K562 (cell line): ENCODE results near the gene TREH. TPM values are rescaled to one million over a fixed set of nuclear protein-coding genes. Genes with fewer than 3 reads are reported as not detected.

Experiments used
- ATAC-seq: fragments of 200-7000 bp; cut with Tn5 transposase; 3 replicates; pipeline ENCODE4 v1.9.1; 2020; ENCODE audit warnings: moderate library complexity
- BruUV-seq: library from RNA; stranded (reverse); fragments of 400-500 nt; replicated peaks from 2 replicates; lab custom pipeline; 2021; lab: Mats Ljungman, UMichigan
- CTCF ChIA-PET: fragments of 300-600 bp; formaldehyde crosslinking; extraction: SDS; loops from one replicate; lab custom pipeline; 2021; ENCODE audit warnings: low intra/inter-chr PET ratio; lab: Yijun Ruan, JAX
- POLR2A ChIA-PET: fragments of 300-600, 350-650 bp; sonication (Branson Sonifier 250); formaldehyde crosslinking; extraction: SDS; loops from one replicate; lab custom pipeline; 2021; ENCODE audit warnings: antibody characterized with exemption, inconsistent platforms; lab: Yijun Ruan, JAX
- DNase-seq, 4 experiments: peaks; one replicate each; pipeline versions ENCODE4 v3.0.0 to v3.0.0-alpha.2; 2011 to 2018; ENCODE audit warnings: low spot score in 3 of 4, mixed read lengths in 3 of 4; ENCODE audit errors: extremely low read depth in 1 of 4
- FAIRE-seq: peaks from 2 replicates; lab custom pipeline; 2011; peaks lifted over from hg19 to GRCh38; lab: Jason Lieb, UNC
- H2AFZ ChIP-seq: 2 replicates; pipeline ENCODE4 v1.6.0; 2011; ENCODE audit warnings: low read depth, low read length, control low read depth, inconsistent platforms
- H3K27ac ChIP-seq: fragments of 200-600 bp; 3 replicates; pipeline ENCODE4 v1.8.0; 2011; ENCODE audit warnings: low read depth, mild to moderate bottlenecking, control low read depth, inconsistent platforms, low read length, moderate library complexity, mixed read lengths; ENCODE audit errors: extremely low read depth
- H3K27me3 ChIP-seq, 2 experiments: fragments of 300-600 bp in 1 of 2; 2 replicates in 1 of 2; 3 replicates in 1 of 2; pipeline versions ENCODE4 v1.6.0 to v1.8.0; 2011; ENCODE audit warnings: inconsistent platforms in 2 of 2, low read length in 2 of 2, mild to moderate bottlenecking in 1 of 2, mixed read lengths in 1 of 2, moderate library complexity in 1 of 2; ENCODE audit not compliant: control insufficient read depth in 2 of 2, insufficient read depth in 2 of 2
- H3K36me3 ChIP-seq: fragments of 300-600 bp; 3 replicates; pipeline ENCODE4 v1.8.0; 2011; ENCODE audit warnings: mild to moderate bottlenecking, low read length, inconsistent platforms; ENCODE audit not compliant: control insufficient read depth, insufficient read depth
- H3K4me1 ChIP-seq, 2 experiments: fragments of 200-600 bp in 1 of 2; replicated peaks in 1 of 2; 2 replicates in 1 of 2; 3 replicates in 1 of 2; pipeline versions ENCODE4 v1.5.1 to v1.8.0; 2011; ENCODE audit warnings: inconsistent platforms in 2 of 2, low read length in 2 of 2, mild to moderate bottlenecking in 1 of 2, mixed read lengths in 1 of 2, moderate library complexity in 1 of 2; ENCODE audit not compliant: control insufficient read depth in 2 of 2, insufficient read depth in 2 of 2
- H3K4me2 ChIP-seq: 2 replicates; pipeline ENCODE4 v1.6.1; 2011; ENCODE audit warnings: low read length, control low read depth, inconsistent platforms, mixed read lengths; ENCODE audit not compliant: insufficient read depth
- H3K4me3 ChIP-seq: fragments of 200-600 bp; sonication (generic), shearing (Covaris generic); 2 replicates; pipeline ENCODE4 v1.5.1; 2016; ENCODE audit warnings: control low read depth, inconsistent platforms
- H3K79me2 ChIP-seq: fragments of 200-600 bp; 3 replicates; pipeline ENCODE4 v1.8.0; 2011; ENCODE audit warnings: low read length, inconsistent platforms; ENCODE audit not compliant: control insufficient read depth, insufficient read depth
- H3K9ac ChIP-seq, 2 experiments: 2 replicates each; pipeline versions ENCODE4 v1.6.0 to v1.6.1; 2011; ENCODE audit warnings: low read depth in 2 of 2, low read length in 2 of 2, control low read depth in 1 of 2, inconsistent platforms in 1 of 2, mild to moderate bottlenecking in 1 of 2, mixed read lengths in 1 of 2; ENCODE audit not compliant: insufficient read depth in 1 of 2
- H3K9me1 ChIP-seq: one replicate; pipeline ENCODE4 v1.6.0; 2011; ENCODE audit warnings: inconsistent platforms, mild to moderate bottlenecking, low read length, moderate library complexity; ENCODE audit not compliant: control insufficient read depth, insufficient read depth
- H3K9me3 ChIP-seq: replicated peaks from 2 replicates; pipeline ENCODE4 v1.5.1; 2011; ENCODE audit warnings: low read depth, low read length, inconsistent platforms; ENCODE audit not compliant: control insufficient read depth, insufficient read depth
- H4K20me1 ChIP-seq: replicated peaks from 2 replicates; pipeline ENCODE4 v1.6.1; 2011; ENCODE audit warnings: low read length, inconsistent platforms, mixed read lengths; ENCODE audit not compliant: control insufficient read depth, insufficient read depth
- CREBBP ChIP-seq: IDR thresholded peaks from one replicate; pipeline ENCODE4 v1.6.1; 2012; ENCODE audit warnings: low read depth, mild to moderate bottlenecking, control low read depth, inconsistent platforms, low read length
- FOXJ2 ChIP-seq: fragments of 200-800 bp; sonication (Bioruptor generic); IDR thresholded peaks from 2 replicates; pipeline ENCODE4 v1.6.1; 2016; ENCODE audit warnings: missing genetic modification characterization, missing compliant biosample characterization
- MEIS2 ChIP-seq: fragments of 450-650 bp; IDR thresholded peaks from 2 replicates; pipeline ENCODE4 v1.6.1; 2014; ENCODE audit warnings: mild to moderate bottlenecking; ENCODE audit not compliant: partially characterized antibody
- TBL1XR1 ChIP-seq, 2 experiments: IDR thresholded peaks; 2 replicates each; pipeline ENCODE4 v1.6.1; 2012; ENCODE audit warnings: improper control_type of control experiment in 2 of 2, low read length in 2 of 2, mild to moderate bottlenecking in 1 of 2
- WGBS: fragments of 100-300 bp; shearing (Covaris generic); methylation state at CpG from one replicate; pipeline ENCODE4 v1.1.6; 2016; ENCODE audit warnings: low coverage, mixed read lengths; ENCODE audit not compliant: insufficient coverage; ENCODE audit errors: missing lambda C conversion rate; 5-methylcytosine and 5-hydroxymethylcytosine counted together
- in situ Hi-C: fragments of 300-500 bp; cut with MboI; formaldehyde crosslinking; loops from 4 replicates; pipeline ENCODE4 v1.15.0; 2018; ENCODE audit warnings: inconsistent platforms, mixed read lengths
- intact Hi-C: fragments of 100-400 bp; cut with micrococcal nuclease; formaldehyde crosslinking; loops from 2 replicates; pipeline ENCODE4 v1.14.2; 2022
- polyA plus RNA-seq, 8 experiments: library from polyadenylated mRNA; depleted of rRNA in 4 of 8; stranded (reverse) in 5 of 8; unstranded in 3 of 8; fragments of >200 nt; fragmentation: Nextera tagmentation in 2 of 8; fragmentation: Illumina TruSeq in 1 of 8; extraction: Ambion mirVana in 2 of 8; extraction: Trizol in 1 of 8; gene quantifications; 2 replicates each; pipeline versions ENCODE4 v1.2.1 to v1.2.3, GENCODE V29; 2011 to 2014; ENCODE audit warnings: inconsistent platforms in 1 of 8, missing spikeins in 1 of 8
- total RNA-seq, 7 experiments: library from RNA; depleted of rRNA in 6 of 7; stranded (reverse); fragments of >200 nt in 6 of 7; fragmentation: Illumina TruSeq in 2 of 7; extraction: Trizol in 2 of 7; gene quantifications; 2 replicates each; pipeline versions ENCODE4 v1.2.1 to v1.2.3, GENCODE V29; 2011 to 2021; ENCODE audit warnings: low replicate concordance in 1 of 7
- TF ChIP-seq, protein P1 (sequence below): fragments of 250-450 bp; sonication (Bioruptor Pico); IDR thresholded peaks from 2 replicates; pipeline ENCODE4 v1.5.0; 2021; ENCODE audit warnings: mild to moderate bottlenecking, borderline replicate concordance
- TF ChIP-seq, protein P2 (sequence below): sonication (generic); formaldehyde crosslinking; IDR thresholded peaks from 2 replicates; pipeline ENCODE4 v1.5.0; 2020; ENCODE audit warnings: missing genetic modification reagents
- TF ChIP-seq, protein P3 (sequence below), 2 experiments: fragments of 450-650 bp in 1 of 2; sonication (generic) in 1 of 2; formaldehyde crosslinking in 1 of 2; IDR thresholded peaks in 1 of 2; conservative IDR thresholded peaks in 1 of 2; 2 replicates each; pipeline versions ENCODE4 v1.6.1 to v1.8.1; 2016 to 2023; ENCODE audit warnings: mild to moderate bottlenecking in 2 of 2, moderate library complexity in 2 of 2, inconsistent platforms in 1 of 2, missing genetic modification reagents in 1 of 2

The TREH gene
- total and polyA plus RNA-seq, 9 of the 15 experiments (the other 6 are each of a cell fraction or from before 2014, with no cell fraction given) = 0.09 to 0.20 (median 0.11) TPM; not detected in 6

DNA sequence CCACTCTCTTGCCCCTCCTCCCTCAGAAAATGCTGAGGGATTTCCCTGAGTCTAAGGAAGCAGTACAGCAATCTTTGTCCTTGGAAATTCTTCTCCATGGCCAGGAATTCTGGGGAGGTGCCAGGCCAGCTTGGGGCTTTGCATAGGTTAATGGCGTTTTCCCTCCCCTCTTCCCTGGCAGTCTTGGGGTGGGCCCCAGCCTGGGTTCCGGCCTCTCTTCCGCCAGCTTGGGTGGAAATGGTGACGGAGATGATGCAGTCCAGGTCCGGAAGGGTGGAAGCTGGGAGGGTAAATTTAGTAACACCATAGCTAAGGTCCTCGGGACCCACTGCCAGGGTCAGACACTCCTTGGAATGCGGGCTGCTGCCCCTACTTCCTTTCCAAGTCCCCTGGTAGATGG, 67.1 kb downstream of the TREH start:
- ChIA-PET POLR2A (interaction anchor here (0.8 to 1.4 kb wide), 2 partner anchors 12 to 19 kb away, joined by 3 to 4 read pairs; no protein-coding TSS in a partner anchor), CTCF (no interaction called here)
- no peaks in the 10 kb centered on the region for H3K9me3 ChIP-seq
- intact Hi-C loops (no loop called here), in situ Hi-C loops (no loop called here)
- no peak for DNase-seq
- 82% methylated on average over 7 of the region's 7 CpGs for WGBS
- H2AFZ ChIP-seq = no peak overlapping the region
- no peak for ATAC-seq
- no peak overlapping the region for H3K4me2 ChIP-seq
- FAIRE-seq = no peak
- no peaks in the 10 kb centered on the region for H3K27me3 ChIP-seq
- TF ChIP-seq, protein P1, sequence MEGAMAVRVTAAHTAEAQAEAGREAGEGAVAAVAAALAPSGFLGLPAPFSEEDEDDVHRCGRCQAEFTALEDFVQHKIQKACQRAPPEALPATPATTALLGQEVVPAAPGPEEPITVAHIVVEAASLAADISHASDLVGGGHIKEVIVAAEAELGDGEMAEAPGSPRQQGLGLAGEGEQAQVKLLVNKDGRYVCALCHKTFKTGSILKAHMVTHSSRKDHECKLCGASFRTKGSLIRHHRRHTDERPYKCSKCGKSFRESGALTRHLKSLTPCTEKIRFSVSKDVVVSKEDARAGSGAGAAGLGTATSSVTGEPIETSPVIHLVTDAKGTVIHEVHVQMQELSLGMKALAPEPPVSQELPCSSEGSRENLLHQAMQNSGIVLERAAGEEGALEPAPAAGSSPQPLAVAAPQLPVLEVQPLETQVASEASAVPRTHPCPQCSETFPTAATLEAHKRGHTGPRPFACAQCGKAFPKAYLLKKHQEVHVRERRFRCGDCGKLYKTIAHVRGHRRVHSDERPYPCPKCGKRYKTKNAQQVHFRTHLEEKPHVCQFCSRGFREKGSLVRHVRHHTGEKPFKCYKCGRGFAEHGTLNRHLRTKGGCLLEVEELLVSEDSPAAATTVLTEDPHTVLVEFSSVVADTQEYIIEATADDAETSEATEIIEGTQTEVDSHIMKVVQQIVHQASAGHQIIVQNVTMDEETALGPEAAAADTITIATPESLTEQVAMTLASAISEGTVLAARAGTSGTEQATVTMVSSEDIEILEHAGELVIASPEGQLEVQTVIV = no peak
- TF ChIP-seq MEIS2 (no peak), FOXJ2 (tag) (no peak), TBL1XR1 (IDR thresholded peaks at IDR 0.05; ENCODE audit: low read length in 2 of 2) (no peak), CREBBP (no peak)
- TF ChIP-seq, protein P2, sequence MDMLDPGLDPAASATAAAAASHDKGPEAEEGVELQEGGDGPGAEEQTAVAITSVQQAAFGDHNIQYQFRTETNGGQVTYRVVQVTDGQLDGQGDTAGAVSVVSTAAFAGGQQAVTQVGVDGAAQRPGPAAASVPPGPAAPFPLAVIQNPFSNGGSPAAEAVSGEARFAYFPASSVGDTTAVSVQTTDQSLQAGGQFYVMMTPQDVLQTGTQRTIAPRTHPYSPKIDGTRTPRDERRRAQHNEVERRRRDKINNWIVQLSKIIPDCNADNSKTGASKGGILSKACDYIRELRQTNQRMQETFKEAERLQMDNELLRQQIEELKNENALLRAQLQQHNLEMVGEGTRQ = no peak
- TF ChIP-seq, protein P3, sequence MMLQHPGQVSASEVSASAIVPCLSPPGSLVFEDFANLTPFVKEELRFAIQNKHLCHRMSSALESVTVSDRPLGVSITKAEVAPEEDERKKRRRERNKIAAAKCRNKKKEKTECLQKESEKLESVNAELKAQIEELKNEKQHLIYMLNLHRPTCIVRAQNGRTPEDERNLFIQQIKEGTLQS (IDR thresholded peaks at IDR 0.05) = no peak
- TF ChIP-seq, protein P3 (CRISPR knock-in tag; conservative IDR thresholded peaks at IDR 0.05) = no peak
- H3K4me3 ChIP-seq = no peak overlapping the region
- peaks cover 3% of the 10 kb centered on the region for H3K9me1 ChIP-seq
- no peaks in the 10 kb centered on the region for H4K20me1 ChIP-seq
- H3K9ac ChIP-seq = peak overlapping the region in 1 of 2 experiments; percentile 78; a peak in 1 of 4 replicates
- H3K4me1 ChIP-seq = peaks cover 12 to 42% of the 10 kb centered on the region in 2 experiments
- BruUV-seq = no TSS peak
- no peak overlapping the region for H3K27ac ChIP-seq
- peaks cover 22% of the 10 kb centered on the region for H3K36me3 ChIP-seq
- peaks cover 10% of the 10 kb centered on the region; the same call in 2 of the 3 replicates for H3K79me2 ChIP-seq
